NOMO-1 treated with dmso at 0.1 percent for 144 hours (cell line): ENCODE data around the gene PARP3.
A peak's percentile ranks its signal among the peaks of the same experiment; 100 is the strongest.
"Not testable (repeated sequence)": the region's sequence is repeated elsewhere in the genome, so short reads cannot be mapped to it uniquely, and the experiment has no call there.

Experiments
- DNase-seq: peaks from one replicate; lab custom pipeline; 2025; ENCODE audit not compliant: unreplicated experiment; lab: John Stamatoyannopoulos, UW

PARP3 gene

GRCh38 chr3:51983578-51984268, 41.6 kb downstream of the PARP3 start:
- DNase-seq, result no peak

DNA sequence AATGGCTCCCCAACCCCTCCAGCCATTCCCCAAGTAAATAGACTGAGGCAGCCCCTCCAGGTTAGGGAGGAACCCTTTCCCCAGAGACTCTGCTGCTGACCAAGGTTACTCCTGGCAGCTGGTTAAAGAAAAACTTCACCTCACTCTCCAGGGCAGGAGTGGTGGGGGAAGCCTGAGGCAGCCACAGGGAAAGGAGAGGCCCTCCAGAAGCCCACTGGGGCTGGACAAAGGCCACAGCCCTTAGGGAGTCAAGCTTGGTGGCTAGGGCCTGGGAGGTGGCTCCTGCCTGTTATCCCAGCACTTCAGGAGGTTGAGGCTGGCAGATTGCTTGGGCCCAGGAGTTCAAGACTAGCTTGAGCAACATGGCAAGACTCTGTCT, 42.1 kb downstream of the PARP3 start:
- no peak for DNase-seq

DNA sequence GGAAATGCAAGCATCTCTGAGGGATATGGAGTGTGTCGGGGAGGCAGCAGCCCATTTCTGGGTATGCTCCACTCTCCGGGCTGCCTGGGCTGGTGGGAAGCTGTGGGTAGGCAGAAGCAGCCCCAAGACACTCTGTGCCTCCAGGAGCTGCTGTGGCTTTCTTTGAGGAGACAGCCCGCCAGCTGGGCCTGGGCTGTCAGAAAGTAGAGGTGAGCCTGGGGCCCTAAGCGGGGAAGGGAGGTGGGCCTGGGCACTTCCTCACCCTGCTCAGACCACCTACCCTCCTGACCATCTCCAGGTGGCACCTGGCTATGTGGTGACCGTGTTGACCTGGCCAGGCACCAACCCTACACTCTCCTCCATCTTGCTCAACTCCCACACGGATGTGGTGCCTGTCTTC, 42.9 kb downstream of the PARP3 start:
- no peak for DNase-seq

- no peak for DNase-seq
Observed at GRCh38 chr3:51986010-51986947, 44.1 kb downstream of the PARP3 start.

- no peak for DNase-seq
Observed at GRCh38 chr3:51987568-51987967, 45.4 kb downstream of the PARP3 start.

DNA sequence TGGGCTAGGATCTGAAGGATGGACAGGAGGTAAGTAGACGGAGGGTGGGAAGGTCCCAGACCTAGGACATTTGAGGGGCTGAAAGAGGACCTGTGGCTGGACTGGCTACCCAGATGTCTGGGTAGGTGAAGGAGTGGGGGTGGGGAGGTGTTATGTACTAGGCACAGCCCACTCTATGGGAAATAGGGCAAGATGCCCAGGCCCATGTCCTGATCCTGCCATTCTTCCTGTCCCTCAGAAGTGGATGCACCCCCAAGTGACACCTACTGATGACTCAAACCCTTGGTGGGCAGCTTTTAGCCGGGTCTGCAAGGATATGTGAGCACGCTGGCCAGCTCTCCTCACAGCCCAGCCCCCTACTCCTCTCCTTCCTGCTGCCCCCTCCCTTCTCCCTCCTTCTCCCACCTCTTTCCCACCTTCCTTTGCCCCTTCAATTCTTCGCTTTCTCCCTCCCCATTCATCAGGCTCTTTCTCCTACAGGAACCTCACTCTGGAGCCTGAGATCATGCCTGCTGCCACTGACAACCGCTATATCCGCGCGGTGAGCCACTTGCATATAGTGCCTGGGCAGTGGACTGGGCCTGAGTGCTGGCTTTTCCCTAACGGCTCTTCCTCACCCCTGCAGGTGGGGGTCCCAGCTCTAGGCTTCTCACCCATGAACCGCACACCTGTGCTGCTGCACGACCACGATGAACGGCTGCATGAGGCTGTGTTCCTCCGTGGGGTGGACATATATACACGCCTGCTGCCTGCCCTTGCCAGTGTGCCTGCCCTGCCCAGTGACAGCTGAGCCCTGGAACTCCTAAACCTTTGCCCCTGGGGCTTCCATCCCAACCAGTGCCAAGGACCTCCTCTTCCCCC, 46.4 kb downstream of the PARP3 start:
- DNase-seq, result no peak

DNA sequence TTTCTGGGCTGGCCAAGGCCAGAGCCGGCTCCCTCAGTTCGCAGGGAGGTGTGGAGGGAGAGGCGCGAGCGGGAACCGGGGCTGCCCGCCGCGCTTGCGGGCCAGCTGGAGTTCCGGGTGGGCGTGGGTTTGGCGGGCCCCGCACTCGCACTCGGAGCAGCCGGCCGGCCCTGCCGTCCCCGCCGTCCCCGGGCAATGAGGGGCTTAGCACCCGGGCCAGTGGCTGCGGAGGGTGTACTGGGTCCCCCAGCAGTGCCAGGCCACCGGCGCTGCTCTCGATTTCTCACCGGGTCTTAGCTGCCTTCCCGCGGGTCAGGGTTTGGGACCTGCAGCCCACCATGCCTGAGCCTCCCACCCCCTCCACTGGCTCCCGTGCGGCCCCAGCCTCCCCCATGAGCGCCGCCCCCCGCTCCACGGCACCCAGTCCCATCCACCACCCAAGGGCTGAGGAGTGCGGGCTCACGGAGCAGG, 48.4 kb downstream of the PARP3 start:
- not testable (repeated sequence) for DNase-seq

DNA sequence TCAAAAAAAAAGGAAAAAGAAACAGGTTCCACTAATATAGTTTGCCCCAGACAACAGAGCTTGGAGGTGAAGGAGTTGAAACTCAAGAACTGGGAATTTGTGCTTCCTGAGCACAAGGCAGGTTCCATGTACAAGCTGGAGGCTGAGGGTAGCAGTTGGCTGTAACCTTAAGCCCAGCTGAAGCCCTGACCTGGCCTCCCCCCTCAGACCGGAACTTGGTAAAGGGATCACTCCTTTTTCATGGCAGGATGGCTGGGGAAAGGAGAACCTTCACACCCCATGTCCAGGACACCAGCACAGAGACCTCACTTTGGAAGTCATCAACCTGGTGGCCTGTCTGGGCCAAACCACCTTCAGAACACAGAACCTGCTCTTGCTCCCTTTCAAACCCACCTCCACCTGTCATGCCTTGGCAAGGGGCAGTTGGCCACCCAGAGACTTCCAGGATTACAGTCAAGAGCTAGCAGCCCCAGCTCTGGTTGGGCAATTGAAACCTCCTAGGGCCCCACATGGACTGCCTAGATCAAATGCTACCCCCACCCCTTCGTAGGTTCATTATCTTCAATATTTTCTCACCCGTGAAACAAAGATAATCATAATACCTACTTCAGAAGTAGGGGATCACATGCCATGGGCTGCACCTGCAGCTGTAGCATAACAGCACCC, 50.0 kb downstream of the PARP3 start:
- no peak for DNase-seq

DNA sequence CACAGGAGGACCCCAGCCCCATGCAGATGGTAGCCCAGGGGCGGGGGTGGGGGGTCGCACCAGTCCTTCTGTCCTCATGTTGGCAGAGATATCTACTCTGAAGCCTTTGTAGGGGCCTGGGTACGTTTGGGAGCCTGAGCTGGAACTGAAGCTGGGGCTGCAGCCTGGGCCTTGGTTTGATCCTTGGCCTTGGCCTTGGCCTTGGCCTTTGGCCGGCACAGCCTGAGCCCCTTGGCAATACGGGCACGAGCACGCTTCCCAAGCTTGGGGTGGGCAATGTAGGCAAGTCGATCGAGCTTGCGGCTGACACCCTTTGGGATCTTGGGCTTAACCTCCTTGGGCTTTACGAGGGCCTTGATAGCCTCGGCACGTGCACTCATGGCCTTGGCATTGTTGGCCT, 51.5 kb downstream of the PARP3 start:
- DNase-seq, result not testable (repeated sequence)

- no peak for DNase-seq
Observed at GRCh38 chr3:51994530-51994929, 52.4 kb downstream of the PARP3 start.

DNA sequence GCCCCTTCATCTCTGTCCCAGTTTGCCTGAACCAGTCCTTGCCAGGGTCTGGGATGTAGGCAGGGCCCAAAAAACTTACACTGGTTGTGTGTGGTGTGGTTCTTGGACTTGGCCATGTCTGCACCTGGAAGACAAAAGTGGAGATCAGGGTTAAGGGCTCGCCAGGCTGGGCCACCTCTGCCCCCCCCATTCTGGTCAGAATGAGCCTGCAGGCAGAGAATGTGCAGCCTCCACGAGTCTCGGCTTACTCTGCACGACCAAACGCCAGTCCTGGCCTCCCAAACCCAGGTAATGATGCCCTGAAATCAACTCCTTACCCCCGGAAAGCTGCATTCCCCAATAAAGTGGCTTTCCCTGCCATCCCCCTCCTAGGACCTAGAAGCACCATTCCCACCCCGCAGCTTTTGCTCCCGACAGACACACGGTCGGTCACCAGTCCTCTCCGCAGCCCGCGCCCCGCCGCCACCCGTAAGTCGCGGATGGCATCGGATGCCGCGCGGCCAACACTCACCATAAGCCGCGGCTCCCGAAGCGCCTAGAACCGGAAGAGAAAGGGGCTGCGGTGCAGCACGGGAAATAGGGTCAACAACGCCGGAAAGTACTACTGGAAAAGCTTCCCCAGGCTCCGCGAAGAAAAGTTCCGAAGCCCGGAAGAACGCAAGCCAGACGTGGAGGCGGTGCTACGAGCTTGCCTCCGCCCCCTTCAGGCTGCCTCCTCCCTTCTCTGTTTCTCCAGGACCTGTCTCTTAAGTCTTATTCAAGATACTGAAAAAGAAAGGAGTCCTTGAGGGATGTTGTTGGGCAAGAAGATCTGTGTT, 53.4 kb downstream of the PARP3 start, which contains the start of gene RPL29:
TSS of gene RPL29 (minus strand) at position 550 of the 818 bp plus-strand sequence. CDS start at position 116, 434 bp downstream.
- DNase-seq, result peak; percentile 98

DNA sequence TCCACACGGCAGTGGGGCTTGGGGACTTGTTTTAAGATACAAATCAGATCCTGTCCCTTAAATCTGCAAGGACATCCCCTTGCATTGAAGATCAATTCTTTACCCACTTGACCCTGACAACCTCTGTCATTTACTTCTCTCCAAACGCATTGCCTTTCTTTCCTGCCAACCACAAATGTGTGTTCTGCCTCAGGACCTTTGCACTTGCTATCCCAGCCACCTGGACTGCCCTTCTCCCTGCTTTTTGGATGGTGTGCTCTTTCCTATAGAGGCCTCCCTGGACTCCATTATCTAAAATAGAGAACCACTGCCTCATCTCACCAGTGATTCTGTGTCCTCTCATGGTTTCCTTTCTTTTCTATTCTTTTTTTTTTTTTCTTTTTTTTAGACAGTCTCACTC, 55.0 kb downstream of the PARP3 start:
- DNase-seq, result no peak

DNA sequence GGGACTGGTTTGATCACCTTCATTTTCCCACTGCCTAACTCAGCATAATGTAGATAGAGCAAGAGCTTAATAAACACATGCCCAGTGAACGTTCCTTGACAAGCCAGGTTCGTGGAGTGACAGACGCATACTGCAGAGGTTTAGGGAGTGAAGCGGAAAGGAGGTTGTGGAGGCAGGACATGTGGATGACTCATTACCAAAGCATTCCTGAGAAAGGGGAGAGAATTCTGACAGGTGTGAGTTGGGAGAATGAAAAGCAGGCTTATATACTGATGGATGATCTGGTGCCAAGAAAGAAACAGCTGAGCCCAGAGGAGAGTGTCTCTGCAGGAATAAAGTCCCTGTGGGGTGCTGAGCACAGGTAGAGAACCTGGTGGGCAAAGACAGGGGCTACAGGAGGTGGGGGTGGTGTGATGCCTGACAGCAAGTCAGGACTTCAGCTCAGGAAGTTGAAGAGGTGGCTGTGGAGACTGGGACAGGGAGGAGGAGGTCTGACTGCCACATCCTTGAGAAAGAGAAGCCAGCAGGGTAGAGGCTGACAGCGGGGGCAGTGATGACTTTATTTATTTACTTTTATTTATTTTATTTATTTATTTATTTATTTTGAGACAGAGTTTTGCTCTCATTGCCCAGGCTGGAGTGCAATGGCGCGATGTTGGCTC, 55.9 kb downstream of the PARP3 start:
- no peak for DNase-seq
